HG02759 (cell line): ENCODE results near the gene ARID5B.

Source experiments
- ATAC-seq: cut with Tn5 transposase; IDR thresholded peaks from one replicate; pipeline ENCODE4 v1.9.1; 2021; ENCODE audit warnings: mild to moderate bottlenecking, moderate library complexity; ENCODE audit not compliant: unreplicated experiment

Gene ARID5B

DNA sequence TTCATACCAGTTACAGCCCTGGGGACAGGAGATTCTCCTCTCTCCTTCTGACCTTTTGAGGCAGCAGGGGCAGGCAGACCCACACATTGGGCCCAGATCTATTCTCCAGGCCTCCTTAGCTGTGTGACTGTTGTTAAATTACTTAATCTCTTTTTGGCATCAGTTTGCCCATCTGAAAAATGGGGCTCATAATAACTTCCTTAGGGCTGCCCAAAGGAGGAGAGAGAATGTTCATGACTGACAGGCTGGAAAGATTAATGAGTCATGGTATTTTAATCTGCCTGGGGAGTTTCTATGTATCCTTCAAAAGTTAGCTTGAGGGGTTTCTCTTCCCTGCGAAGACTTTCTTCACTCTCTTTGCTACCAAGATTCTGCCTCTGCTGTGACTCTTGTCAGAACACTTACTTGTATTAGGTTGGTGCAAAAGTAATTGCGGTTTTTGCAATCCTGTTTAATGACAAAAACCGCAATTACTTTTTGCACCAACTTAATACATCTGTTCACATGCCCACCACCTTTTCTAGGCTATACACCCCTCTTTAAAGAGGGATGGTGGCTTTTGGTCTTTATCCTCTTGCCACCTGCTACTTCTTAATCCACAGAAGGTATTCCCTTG, 83.4 kb downstream of the ARID5B start:
- ATAC-seq = no peak

DNA sequence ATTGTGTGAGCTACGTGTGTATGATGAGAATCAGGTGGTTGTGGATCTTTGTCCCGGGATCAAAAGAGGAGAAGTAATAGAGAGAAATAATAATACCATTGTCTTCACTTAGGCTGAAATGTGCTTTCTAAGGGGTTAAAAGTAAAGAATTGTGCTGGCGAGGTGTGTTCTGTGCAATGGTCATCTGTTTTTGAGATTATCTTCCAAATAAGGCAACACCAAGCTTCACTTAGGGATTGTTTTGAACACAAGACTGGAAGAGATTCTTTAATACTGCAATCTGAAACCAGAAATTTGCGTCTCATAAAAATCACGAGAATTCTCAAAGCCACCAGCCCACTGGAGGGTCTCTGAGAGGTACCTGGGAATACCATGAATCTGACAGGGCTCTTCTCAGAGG, 84.2 kb downstream of the ARID5B start:
- no peak for ATAC-seq

DNA sequence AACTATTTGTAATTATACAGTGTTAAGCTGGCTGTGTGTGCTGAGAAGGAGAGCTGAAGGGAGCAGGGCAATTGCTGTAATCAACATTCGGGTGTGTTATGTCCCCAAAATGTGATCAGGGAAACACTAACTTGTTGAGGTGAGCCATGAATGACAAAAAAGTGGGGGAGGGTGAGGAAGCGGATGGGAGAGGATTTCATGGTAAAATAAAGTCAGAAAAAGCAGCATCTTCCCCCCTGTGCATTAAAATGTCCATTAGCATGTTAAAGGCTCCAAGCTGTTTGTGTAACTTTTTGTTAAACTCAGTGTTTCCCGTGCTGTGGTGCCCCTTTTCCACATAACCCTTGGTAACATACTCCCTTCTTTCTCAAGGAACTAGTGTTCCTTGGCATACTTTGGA, 84.9 kb downstream of the ARID5B start:
- ATAC-seq = no peak

DNA sequence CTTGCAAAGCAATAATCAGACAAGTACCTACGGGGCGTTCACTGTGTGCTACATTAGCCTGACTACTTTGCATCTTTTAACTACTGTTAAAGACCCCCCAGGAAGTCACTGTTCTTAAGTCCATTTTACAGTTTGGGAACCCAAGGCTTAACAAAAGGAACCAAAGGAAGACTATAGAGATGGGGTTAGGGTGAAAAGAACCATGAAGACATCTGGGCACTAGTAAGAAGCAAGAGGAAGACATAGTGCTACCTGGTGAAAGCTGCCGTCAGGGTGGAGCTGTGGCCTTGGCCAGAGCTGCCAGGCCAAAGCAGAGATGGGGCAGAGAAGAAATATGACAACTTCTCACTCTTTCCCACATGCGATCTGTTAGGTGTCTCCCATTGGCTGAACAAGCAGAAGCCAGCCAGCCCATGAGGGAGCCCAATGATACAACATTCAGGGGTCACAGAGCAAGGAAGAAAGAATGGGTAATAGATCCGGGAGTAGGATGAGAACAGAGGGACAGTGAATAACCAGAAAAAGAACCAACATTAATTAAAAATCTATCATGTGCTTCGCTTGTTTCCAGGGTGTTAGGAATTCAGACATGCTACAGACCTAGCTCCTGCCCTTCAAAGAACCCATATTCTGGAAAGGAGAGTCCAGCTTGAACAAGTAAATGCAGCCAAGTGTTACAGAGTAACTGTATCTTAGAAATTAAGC, 85.4 kb downstream of the ARID5B start:
- ATAC-seq = no peak

DNA sequence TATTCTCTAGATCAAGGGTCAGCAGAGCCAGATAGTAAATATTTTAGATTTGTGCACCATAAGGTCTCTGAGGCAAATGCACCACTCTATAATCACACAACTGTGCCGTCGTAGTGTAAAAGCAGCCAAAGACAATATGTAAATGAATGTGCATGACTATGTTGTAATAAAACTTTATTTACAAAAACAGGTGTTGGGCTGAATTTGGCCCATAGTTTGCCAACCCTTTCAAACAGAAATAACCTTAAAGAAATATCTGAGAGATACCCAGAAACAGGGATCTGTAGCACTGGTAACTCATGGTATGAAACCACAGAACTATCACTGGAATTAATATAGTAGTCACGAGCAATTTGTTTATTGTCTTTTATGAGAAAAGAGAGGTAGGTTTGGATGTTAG, 86.0 kb downstream of the ARID5B start:
- peak; percentile 24 for ATAC-seq

DNA sequence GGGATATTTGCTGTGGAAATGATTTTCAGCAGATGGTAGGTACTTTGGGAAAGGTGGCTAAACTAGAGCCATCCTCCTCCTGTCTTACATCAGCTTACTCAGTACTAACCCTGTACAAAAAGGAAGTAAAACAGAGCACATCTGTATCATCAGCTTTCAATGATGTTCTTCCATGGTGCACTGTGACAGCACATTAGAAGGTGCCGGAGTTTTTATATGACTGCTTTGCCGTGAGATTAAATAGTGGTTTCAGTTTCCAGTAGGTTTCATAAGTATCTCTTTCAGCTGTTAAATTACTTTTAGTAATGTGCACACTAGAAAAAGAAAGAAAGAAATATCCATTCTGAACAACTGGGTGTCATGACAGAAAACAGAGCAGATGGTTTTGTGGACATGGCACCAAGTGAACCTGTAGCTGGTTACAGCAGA, 86.5 kb downstream of the ARID5B start:
- ATAC-seq = peak; percentile 98

DNA sequence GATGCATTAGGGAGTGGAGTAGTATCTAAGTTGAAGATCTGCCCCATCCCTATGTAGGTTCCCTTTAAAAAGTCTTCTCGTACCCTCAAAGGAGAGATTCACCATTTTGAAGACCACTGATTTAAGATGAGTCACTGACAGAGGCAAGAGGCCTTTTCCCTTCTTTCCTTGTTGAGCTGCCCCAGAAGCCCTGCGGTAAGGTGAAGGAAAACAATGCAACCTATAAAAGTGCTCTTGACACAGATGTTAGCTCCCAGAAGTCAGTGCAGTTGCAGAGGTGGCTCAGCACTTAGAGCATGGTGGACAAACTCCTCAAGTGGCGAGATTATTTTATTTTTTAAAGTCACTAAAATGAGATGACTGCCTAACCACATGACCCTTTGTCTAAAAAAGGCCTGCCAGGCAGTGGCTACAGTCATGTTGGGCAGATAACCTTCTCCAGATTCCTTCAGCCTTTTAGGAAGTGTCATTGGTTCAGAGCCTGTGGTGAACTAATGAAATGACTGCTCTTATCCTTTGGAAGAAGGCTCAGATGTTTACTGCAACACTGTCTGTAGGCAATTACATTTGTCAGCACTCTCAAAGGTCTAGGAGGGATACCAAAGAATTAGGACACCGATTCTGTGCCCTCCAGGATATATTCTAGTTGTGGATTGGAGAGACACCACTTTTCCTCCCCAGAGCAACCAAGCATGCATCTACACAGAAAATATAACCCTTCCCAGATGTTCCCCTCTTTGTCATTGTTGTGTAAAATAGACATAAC, 88.7 kb downstream of the ARID5B start:
- ATAC-seq = no peak

DNA sequence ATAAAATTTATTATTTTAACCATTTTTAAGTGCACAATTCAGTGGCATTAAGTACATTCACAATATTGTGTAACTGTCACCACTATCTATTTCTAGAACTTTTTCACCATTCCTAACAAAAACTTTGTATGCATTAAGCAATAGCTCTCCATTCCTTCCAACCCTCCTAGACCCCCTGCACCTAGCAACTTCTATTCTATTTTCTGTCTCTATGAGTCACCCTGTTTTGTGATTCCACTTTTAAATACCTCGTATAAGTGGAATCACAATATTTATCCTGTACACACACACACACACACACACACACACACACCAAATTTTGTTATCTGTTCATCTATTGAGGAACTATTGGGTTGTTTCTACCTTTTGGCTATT, 89.2 kb downstream of the ARID5B start:
- ATAC-seq = no peak

DNA sequence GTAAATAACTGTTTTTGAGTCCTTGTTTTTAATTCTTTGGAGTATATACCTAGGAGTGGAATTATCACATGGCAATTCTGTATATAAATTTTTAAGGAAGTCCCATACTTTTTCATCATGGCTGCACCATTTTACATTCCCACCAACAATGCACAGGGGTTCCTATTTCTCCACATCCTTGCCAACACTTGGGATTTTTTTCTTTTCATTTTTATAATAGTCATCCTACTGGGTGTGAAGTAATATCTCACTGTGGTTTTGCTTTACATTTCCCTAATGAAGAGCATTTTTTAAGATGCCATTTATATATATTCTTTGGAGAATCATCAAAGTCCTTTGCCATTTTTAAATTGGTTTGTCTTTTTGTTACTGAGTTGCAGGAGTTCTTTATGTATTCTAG, 89.7 kb downstream of the ARID5B start:
- ATAC-seq = no peak

DNA sequence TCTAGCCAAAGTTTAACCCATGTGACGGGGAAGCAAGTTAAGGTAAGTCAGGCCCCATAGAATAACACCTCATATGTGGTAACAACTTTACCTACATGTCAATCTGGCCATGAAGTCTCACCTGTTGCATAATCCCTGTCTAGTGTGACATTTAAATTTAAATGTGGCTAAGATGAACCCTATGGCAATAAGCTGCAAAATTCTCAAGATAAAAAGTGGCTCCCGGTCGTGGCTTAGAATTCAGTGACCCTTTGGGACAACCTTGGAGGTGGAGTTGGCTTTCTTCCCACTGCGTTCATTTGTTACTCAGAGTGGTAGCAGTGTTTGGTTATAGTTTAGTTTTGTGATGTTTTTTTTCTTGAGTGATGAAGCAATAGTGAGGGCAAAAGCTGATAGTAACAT, 90.6 kb downstream of the ARID5B start:
- ATAC-seq = no peak

DNA sequence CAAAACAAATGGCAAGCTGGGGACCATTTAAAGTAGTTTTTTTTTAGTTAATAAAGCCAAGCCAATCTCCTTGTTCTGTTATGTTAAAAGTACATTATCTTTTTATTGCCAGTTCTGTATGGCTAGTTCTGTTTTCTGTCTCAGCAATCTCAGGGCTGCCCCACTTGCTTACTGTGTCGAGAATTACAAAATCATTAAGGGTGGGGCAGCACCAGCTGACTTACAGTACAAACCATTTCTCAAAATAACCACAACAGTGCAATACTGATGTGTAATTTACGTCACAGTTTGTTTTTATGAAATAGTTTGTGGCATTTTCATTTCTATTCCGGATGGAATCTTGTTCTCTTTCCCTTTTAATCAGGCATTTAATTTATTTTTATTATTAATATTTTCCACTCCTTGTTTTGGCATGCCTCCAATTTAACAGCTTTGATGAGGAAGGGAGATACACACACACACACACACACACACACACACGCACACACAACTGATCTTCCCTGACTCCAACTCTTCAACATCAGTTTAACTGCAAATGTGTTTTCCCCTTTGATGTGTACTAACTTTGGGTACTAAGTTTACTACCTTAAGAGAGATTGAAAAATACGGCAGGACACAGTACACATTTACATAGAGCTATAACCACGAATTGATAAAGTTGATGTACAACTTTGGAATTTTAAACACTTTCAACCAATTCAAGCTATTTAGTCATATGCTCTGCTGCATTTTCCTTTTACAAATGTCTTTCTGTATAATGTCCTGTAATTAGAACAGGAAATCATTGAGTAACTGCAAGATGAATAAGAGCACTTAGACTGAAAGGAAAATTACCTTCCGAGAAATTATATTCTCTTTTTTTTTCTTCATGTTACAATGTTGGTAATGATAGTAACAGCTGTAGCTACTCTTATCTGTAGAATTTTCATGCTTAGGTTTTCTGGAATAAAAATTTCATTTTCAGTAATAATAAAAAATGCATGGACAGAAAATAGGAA, 91.5 kb downstream of the ARID5B start:
- ATAC-seq = peak; percentile 27

DNA sequence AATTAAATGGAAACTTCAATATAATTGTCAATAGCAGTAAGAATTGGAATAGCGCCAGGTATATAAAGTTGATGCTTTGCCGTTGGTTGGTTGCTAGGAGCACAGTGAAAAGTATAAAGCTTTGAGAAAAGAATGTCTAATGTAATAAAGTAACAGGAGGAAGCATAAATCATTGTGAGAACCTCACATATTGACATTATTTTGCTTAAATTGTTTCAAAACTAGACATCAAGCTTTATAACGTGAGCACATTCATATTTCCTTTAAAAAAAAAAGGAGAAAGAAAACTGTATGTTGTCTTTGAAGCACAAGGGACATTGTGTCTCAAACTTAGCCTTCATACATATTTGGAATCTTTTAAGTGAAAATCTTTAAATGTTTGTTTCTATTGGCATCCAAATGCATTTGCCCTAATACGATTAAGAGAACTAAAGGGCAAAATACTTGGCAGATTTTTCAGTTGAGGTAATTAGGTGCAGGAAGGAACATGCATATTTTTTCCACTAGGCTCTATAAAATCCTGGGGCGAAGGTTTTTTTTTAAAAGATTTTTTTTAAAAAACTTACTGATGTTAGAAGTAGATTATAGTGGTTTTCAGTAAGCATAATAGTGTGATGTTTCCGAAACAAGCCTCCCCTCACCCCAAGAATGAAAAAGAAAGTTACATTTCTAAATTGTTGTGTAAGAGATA, 92.4 kb downstream of the ARID5B start:
- no peak for ATAC-seq

DNA sequence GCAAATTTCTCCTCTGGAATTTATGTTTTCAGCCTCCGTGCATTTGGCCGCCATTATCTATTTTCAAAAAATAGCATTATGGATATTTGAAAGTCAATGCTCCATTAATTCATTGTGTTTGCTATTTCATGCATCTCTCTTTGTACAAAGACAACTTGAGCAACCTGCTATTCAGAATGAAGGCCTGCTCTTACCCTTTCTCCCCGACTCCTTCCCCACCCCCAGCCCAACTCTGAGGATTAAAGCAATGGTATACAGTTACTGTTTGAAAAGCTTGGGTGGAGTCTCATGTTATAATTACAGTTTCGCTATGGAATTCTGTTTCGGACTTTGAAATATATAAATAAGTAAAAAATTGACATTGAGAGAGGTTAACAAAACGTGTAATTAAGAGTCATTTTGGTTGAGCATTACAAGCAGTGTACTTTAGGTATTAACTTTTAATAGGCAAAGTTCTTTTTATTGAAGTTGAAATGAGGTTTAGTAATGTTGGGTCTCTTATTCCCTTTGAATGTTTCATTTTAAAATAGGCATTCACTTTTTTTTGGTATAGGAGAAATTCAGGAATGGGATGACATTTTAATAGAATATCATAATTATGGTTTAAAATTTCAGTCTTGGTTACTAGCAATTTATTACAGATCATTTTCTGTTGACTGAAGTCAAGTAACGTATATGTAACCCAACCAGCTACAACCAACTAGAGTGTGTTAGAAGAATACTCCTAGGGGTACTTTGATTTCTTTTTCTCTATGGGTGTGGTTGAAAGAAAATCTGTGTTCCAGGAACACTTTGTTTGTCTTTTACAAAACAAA, 93.1 kb downstream of the ARID5B start:
- no peak for ATAC-seq

DNA sequence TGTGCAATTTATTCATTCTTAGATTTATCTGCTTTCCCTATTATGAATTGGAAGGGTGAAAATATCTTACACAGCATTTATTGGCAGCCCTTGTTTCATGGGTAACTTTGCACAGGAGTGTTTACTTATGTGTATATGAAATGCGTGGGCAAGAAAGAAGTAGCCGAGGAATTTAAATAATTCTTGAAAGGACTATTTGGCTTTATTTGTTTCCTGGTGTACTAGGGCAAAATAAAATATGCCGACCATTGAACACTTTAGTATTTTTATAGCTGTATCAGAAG, 93.7 kb downstream of the ARID5B start:
- no peak for ATAC-seq

DNA sequence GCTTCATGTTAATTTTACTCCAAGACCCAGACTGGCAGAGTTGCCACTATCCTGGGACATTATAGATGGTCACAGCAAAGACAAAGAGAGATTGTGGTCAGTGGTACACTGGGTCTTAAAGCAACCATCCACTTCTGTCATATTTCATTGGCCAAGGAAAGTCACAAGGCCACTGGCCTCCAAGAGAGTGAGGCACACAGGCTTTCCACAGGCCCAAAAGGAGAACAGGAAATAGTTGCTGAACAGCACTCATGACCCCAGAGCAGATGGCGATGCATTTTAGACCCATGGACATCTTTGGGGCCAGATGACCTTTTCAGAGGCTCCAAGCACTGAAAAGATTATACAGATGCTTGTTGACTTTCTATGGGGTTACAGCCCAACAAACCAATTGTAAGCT, 97.4 kb downstream of the ARID5B start:
- no peak for ATAC-seq

DNA sequence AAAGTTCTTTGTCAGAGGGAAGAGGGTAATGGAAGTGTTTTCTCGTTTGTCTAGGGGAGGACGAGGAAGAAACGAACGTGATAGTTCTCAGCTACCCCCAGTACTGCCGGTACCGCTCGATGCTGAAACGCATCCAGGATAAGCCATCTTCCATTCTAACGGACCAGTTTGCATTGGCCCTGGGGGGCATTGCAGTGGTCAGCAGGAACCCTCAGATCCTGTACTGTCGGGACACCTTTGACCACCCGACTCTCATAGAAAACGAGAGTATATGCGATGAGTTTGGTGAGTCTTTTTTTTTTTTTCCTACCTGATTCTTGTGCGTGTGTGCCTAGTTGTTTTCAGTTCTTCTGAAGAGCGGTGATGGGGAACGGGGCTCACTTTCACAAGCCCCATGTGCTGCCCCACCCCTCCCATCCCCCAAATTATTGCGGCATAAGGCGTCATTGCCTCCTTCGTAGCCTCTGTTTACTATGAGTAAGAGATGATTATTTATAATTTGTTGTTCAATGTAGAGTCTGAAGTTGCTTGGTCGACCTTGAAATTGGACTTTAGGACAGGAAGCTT, 98.6 kb downstream of the ARID5B start:
- peak; percentile 82 for ATAC-seq

DNA sequence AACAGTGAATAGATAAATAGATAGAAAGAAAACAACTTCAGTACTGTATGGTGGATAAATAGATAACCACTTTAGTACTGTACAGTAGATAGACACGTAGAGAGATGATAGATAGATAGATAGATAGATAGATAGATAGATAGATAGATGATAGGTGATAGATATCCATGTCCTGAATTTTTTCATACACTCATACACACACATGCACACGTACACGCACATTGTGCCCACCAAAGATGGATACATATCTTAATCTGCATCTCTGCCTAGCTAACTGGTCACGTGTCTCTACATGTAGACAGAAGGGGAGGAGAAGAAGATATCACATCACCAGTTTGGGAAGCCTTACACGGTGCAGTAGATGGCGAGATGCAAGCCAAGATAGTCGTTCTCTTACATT, 99.2 kb downstream of the ARID5B start:
- ATAC-seq = peak; percentile 12

DNA sequence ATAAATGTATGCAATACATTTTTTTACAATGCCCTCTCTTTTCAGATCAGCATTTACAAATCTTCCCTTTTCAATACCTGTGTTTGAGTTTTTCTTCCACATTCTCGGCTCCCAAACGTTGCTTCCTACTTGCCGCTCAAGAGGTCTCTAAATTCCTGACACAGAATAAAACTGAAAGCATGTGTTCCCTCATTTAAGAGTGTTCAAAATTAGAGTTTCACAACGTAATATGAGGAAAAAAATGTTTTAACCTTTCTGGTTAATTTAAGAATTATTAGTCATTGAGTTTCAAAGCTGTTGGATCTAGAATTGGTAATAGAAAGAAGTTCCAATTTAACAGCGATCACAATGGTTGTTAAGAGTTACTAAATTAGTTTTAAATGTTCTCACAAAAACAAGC, 100.4 kb downstream of the ARID5B start:
- ATAC-seq = no peak

DNA sequence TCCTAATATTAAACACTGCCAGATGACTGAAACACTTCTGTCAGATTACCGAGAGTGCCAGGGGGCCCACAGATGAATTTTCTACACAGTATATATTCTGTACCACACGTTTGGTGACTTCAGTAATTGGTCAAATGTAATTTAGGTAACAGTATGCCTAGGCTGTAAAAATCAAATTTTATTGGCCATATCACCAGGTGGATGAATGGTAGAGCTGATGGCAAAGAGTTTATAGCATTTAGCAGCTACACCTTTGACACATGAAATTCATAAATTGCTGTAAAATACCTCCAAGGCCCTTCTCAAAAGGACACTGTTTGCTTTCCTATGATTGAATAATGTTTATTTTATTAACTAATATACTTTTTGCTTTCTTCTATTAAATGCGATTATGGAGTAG, 101.3 kb downstream of the ARID5B start:
- ATAC-seq = no peak
